ENCODE data around the gene DHRS12.

DHRS12 gene

DNA sequence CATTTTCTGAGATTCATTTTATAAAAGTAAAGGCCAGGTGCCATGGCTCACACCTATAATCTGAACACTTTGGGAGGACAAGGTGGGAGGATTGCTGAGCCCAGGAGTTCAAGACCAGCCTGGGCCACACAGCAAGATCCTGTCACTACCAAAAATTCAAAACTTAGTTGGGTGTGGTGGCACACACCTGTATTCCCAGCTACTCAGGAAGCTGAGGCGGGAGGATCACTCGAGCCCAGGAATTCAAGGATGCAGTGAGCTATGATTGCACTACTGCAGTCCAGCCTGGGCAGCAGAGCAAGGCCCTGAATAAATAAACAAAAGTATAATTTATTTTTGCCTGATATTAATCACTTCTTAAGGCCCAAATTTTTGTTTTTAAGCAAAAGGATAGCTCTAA, 40.5 kb downstream of the DHRS12 start:
- Histone ChIP-seq H3K9me3 (ENCODE audit: insufficient read depth, low read length) (no peaks in the 10 kb centered on the region), H3K4me3 (ENCODE audit: low read length) (no peak overlapping the region), H3K4me2 (ENCODE audit: low read length) (peak overlapping the region; percentile 94; the same call in 1 of the 2 replicates), H4K20me1 (ENCODE audit: insufficient read depth, low read length) (no peaks in the 10 kb centered on the region), H3K4me1 (ENCODE audit: low read length) (peaks cover 29% of the 10 kb centered on the region), H3K36me3 (replicated peaks; ENCODE audit: low read depth, low read length) (peaks cover 8% of the 10 kb centered on the region), H2AFZ (ENCODE audit: low read depth, low read length) (no peak overlapping the region), H3K9ac (ENCODE audit: low read length) (0 out of 2 replicates have a peak overlapping the region, but pooled peaks have one; percentile 58), H3K27ac (ENCODE audit: low read length) (no peak overlapping the region; the same call in 1 of the 2 replicates), H3K79me2 (ENCODE audit: low read length) (no peaks in the 10 kb centered on the region), H3K27me3 (ENCODE audit: low read depth, low read length) (no peaks in the 10 kb centered on the region)
- TF ChIP-seq EZH2phosphoT487 (IDR thresholded peaks at IDR 0.05; ENCODE audit: low read depth) = no peak
- TF ChIP-seq, protein P1, sequence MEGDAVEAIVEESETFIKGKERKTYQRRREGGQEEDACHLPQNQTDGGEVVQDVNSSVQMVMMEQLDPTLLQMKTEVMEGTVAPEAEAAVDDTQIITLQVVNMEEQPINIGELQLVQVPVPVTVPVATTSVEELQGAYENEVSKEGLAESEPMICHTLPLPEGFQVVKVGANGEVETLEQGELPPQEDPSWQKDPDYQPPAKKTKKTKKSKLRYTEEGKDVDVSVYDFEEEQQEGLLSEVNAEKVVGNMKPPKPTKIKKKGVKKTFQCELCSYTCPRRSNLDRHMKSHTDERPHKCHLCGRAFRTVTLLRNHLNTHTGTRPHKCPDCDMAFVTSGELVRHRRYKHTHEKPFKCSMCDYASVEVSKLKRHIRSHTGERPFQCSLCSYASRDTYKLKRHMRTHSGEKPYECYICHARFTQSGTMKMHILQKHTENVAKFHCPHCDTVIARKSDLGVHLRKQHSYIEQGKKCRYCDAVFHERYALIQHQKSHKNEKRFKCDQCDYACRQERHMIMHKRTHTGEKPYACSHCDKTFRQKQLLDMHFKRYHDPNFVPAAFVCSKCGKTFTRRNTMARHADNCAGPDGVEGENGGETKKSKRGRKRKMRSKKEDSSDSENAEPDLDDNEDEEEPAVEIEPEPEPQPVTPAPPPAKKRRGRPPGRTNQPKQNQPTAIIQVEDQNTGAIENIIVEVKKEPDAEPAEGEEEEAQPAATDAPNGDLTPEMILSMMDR (IDR thresholded peaks at IDR 0.05; ENCODE audit: low read depth, low read length) = no peak

DNA sequence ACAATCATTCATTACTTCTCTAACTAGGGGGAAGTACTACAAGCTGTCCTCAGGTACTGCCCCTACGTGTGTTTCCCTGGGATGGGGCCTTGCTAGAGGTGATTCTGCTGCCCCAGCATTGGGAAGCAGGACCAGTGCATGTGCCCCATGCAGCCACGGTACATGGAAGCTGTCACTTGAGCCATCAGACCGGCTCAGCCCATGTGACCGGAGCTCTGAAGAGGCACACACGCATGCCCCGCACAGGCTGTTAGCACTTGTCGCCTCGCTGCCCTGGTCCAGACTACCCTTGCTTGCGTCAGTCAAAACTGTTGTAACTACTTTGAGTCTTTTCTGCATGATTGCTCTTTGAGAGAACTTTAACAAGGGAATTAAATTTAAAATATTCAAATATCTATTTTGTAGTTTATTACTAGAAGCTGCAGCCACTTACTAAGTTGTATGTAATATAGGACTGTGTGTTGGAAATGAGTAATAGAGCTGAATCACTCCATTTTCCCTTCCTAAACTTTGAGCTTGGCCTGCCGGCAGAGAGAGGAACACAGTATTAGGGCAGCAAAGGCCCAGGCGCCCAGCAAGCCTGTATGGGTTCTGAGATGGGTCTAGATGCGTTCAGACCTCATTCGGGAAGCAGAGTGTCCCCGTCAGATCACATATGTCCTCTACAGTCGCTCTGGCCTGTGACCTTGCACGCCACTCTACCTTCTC, 42.2 kb downstream of the DHRS12 start:
- Histone ChIP-seq H3K9me3 (ENCODE audit: insufficient read depth, low read length) (no peaks in the 10 kb centered on the region), H3K36me3 (replicated peaks; ENCODE audit: low read depth, low read length) (peaks cover 12% of the 10 kb centered on the region), H4K20me1 (ENCODE audit: insufficient read depth, low read length) (no peaks in the 10 kb centered on the region), H3K4me3 (ENCODE audit: low read length) (no peak overlapping the region), H3K4me1 (ENCODE audit: low read length) (peaks cover 29% of the 10 kb centered on the region), H2AFZ (ENCODE audit: low read depth, low read length) (no peak overlapping the region), H3K27me3 (ENCODE audit: low read depth, low read length) (no peaks in the 10 kb centered on the region), H3K4me2 (ENCODE audit: low read length) (no peak overlapping the region), H3K79me2 (ENCODE audit: low read length) (no peaks in the 10 kb centered on the region), H3K27ac (ENCODE audit: low read length) (no peak overlapping the region), H3K9ac (ENCODE audit: low read length) (no peak overlapping the region)
- no peak for TF ChIP-seq EZH2phosphoT487 (IDR thresholded peaks at IDR 0.05; ENCODE audit: low read depth)
- TF ChIP-seq, protein P1 (IDR thresholded peaks at IDR 0.05; ENCODE audit: low read depth, low read length) = no peak

DNA sequence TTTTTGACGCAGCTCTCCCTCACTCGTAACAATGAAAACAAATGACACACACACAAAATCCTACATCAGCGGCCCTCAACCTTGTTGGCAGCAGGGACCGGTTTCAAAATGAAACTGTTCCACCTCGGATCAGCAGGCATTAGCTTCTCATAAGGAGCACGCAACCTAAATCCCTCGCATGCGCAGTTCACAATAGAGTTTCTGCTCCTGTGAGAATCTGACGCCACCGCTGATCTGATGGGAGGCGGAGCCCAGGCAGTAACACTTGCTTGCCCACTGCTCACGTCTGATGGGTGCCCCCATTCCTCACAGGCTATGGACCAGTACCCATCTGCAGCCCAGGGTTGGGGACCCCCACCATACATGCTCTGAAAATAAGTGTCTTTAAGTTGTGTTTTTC, 43.4 kb downstream of the DHRS12 start:
- TF ChIP-seq EZH2phosphoT487 (IDR thresholded peaks at IDR 0.05; ENCODE audit: low read depth) = no peak
- TF ChIP-seq, protein P1 (IDR thresholded peaks at IDR 0.05; ENCODE audit: low read depth, low read length) = no peak
- Histone ChIP-seq H3K4me2 (ENCODE audit: low read length) (no peak overlapping the region), H2AFZ (ENCODE audit: low read depth, low read length) (no peak overlapping the region), H3K79me2 (ENCODE audit: low read length) (no peaks in the 10 kb centered on the region), H4K20me1 (ENCODE audit: insufficient read depth, low read length) (no peaks in the 10 kb centered on the region), H3K9me3 (ENCODE audit: insufficient read depth, low read length) (no peaks in the 10 kb centered on the region), H3K27ac (ENCODE audit: low read length) (no peak overlapping the region), H3K27me3 (ENCODE audit: low read depth, low read length) (no peaks in the 10 kb centered on the region), H3K4me1 (ENCODE audit: low read length) (peaks cover 29% of the 10 kb centered on the region), H3K9ac (ENCODE audit: low read length) (no peak overlapping the region), H3K36me3 (replicated peaks; ENCODE audit: low read depth, low read length) (peaks cover 18% of the 10 kb centered on the region), H3K4me3 (ENCODE audit: low read length) (no peak overlapping the region)

DNA sequence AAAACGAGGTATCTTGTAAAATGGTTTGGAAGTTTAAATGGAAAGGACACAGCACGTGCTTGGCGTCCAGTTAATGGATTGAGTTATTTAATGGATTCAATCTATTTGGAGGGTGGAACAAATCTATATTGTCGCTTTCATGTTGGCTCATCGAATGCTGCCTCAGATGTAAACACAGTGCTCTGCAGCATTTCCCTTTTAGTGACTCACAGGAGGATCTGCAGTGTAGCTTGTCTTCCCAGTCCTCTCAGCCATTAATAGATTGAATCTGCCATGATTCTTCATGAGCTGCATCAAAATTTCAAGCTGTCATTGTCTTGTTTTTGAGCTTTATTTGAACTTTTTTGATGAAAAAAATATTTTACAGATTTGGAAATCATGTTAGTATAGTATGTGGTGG, 44.7 kb downstream of the DHRS12 start:
- H3K9ac ChIP-seq (ENCODE audit: low read length) = no peak overlapping the region
- no peak overlapping the region for H2AFZ ChIP-seq (ENCODE audit: low read depth, low read length)
- no peak overlapping the region for H3K27ac ChIP-seq (ENCODE audit: low read length)
- no peaks in the 10 kb centered on the region for H3K27me3 ChIP-seq (ENCODE audit: low read depth, low read length)
- no peaks in the 10 kb centered on the region for H3K79me2 ChIP-seq (ENCODE audit: low read length)
- no peak overlapping the region for H3K4me3 ChIP-seq (ENCODE audit: low read length)
- H3K4me1 ChIP-seq (ENCODE audit: low read length) = peaks cover 17% of the 10 kb centered on the region
- H3K9me3 ChIP-seq (ENCODE audit: insufficient read depth, low read length) = no peaks in the 10 kb centered on the region
- H3K4me2 ChIP-seq (ENCODE audit: low read length) = no peak overlapping the region
- TF ChIP-seq EZH2phosphoT487 (IDR thresholded peaks at IDR 0.05; ENCODE audit: low read depth) = no peak
- TF ChIP-seq, protein P1 (IDR thresholded peaks at IDR 0.05; ENCODE audit: low read depth, low read length) = no peak
- no peaks in the 10 kb centered on the region for H4K20me1 ChIP-seq (ENCODE audit: insufficient read depth, low read length)
- peaks cover 23% of the 10 kb centered on the region for H3K36me3 ChIP-seq (replicated peaks; ENCODE audit: low read depth, low read length)

Measured in OCI-LY3 (cell line).